Tibial nerve (tissue), 3 donors: Measurements from ENCODE around the gene ANXA9.

ENCODE experiments used
- POLR2A ChIP-seq, 2 donors: fragments of 450-650 bp; IDR thresholded peaks; one replicate each; pipeline ENCODE4 v1.6.1; 2017; ENCODE audit warnings: antibody characterized with exemption in 2 of 2, mild to moderate bottlenecking in 2 of 2, moderate library complexity in 2 of 2
- TF ChIP-seq, protein P1 (sequence below), 5 experiments: fragments of 200-600 bp in 3 of 5; fragments of 450-650 bp in 2 of 5; sonication (generic) in 3 of 5; IDR thresholded peaks; one replicate each; pipeline ENCODE4 v1.5.1; 2016 to 2019; ENCODE audit warnings: antibody characterized with exemption in 5 of 5, mild to moderate bottlenecking in 3 of 5, moderate library complexity in 2 of 5

DNA sequence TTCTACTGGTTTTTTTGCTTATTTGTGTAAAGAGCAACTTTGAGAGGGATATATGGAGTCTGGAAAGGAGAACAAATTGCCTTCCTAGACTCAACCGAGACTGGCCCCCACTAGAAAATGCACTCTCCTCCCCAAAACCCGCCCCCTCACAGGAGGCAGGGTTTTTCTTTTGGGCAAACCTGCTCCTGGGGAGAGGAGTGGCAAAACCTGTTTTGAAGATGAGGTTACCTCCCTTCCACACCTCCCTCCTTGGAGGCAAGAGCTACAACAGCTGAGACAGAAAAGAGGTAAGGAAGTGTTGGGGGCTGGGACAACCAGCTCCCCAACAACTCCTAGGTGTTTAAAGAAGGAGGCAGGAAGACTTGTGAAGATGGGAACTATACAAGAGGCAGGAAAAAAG is 54.3 kb downstream of the ANXA9 start, which contains the start of gene BNIPL:
- TF ChIP-seq, protein P1, sequence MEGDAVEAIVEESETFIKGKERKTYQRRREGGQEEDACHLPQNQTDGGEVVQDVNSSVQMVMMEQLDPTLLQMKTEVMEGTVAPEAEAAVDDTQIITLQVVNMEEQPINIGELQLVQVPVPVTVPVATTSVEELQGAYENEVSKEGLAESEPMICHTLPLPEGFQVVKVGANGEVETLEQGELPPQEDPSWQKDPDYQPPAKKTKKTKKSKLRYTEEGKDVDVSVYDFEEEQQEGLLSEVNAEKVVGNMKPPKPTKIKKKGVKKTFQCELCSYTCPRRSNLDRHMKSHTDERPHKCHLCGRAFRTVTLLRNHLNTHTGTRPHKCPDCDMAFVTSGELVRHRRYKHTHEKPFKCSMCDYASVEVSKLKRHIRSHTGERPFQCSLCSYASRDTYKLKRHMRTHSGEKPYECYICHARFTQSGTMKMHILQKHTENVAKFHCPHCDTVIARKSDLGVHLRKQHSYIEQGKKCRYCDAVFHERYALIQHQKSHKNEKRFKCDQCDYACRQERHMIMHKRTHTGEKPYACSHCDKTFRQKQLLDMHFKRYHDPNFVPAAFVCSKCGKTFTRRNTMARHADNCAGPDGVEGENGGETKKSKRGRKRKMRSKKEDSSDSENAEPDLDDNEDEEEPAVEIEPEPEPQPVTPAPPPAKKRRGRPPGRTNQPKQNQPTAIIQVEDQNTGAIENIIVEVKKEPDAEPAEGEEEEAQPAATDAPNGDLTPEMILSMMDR (IDR thresholded peaks at IDR 0.05): no peak
- TF ChIP-seq POLR2A (IDR thresholded peaks at IDR 0.05): no peak
